GM23338 (cell line): ENCODE measurements around the gene SERTAD1. TPM values are rescaled to one million over a fixed set of nuclear protein-coding genes. Genes with fewer than 3 reads are reported as not detected.

ENCODE experiments used
- ATAC-seq: fragments of 200-7000 bp; cut with Tn5 transposase; 3 replicates; pipeline ENCODE4 v1.9.1; 2020
- DNase-seq: peaks from one replicate; pipeline ENCODE4 v3.0.0-alpha.2; 2015; ENCODE audit warnings: low spot score
- H2AFZ ChIP-seq: fragments of 200-600 bp; sonication (generic); 2 replicates; pipeline ENCODE4 v1.8.0; 2016; ENCODE audit warnings: antibody characterized with exemption, mild to moderate bottlenecking, moderate library complexity
- H3F3A ChIP-seq: fragments of 200-600 bp; sonication (generic); replicated peaks from 2 replicates; pipeline ENCODE4 v1.8.0; 2017; ENCODE audit warnings: antibody characterized with exemption, mixed run types, low read depth
- H3K27ac ChIP-seq: fragments of 200-600 bp; sonication (generic); 2 replicates; pipeline ENCODE4 v1.6.1; 2016; ENCODE audit warnings: low read depth
- H3K27me3 ChIP-seq: fragments of 200-600 bp; sonication (generic); 2 replicates; pipeline ENCODE4 v1.8.0; 2016; ENCODE audit warnings: mild to moderate bottlenecking, mixed run types, moderate library complexity; ENCODE audit not compliant: insufficient read depth
- H3K36me3 ChIP-seq: fragments of 200-600 bp; sonication (generic); 2 replicates; pipeline ENCODE4 v1.8.0; 2016; ENCODE audit warnings: mild to moderate bottlenecking; ENCODE audit not compliant: insufficient read depth
- H3K4me1 ChIP-seq: fragments of 200-600 bp; sonication (generic); 2 replicates; pipeline ENCODE4 v1.8.0; 2016; ENCODE audit warnings: mild to moderate bottlenecking, moderate library complexity; ENCODE audit not compliant: insufficient read depth
- H3K4me2 ChIP-seq: fragments of 200-600 bp; sonication (generic); 2 replicates; pipeline ENCODE4 v1.7.1; 2017; ENCODE audit warnings: mixed run types
- H3K4me3 ChIP-seq: fragments of 200-600 bp; sonication (generic); 2 replicates; pipeline ENCODE4 v1.6.1; 2016; ENCODE audit warnings: mixed run types
- H3K79me2 ChIP-seq: fragments of 200-600 bp; sonication (generic); replicated peaks from 2 replicates; pipeline ENCODE4 v1.8.0; 2017; ENCODE audit warnings: mild to moderate bottlenecking; ENCODE audit not compliant: insufficient read depth
- H3K9me2 ChIP-seq: fragments of 200-600 bp; sonication (generic); 2 replicates; pipeline ENCODE4 v1.8.0; 2017; ENCODE audit not compliant: insufficient read depth
- H4K20me1 ChIP-seq: fragments of 200-600 bp; sonication (generic); replicated peaks from 2 replicates; pipeline ENCODE4 v1.8.0; 2017; ENCODE audit warnings: mild to moderate bottlenecking; ENCODE audit not compliant: insufficient read depth
- H3K27ac Mint-ChIP-seq: 2 replicates; pipeline ENCODE4 v1.8.0; 2020; ENCODE audit warnings: inconsistent platforms, mild to moderate bottlenecking, moderate library complexity, mixed read lengths
- H3K27me3 Mint-ChIP-seq: 3 replicates; pipeline ENCODE4 v1.8.0; 2022; ENCODE audit warnings: low read depth, mild to moderate bottlenecking, moderate library complexity, mixed read lengths, inconsistent platforms; ENCODE audit not compliant: insufficient read depth, poor library complexity
- H3K36me3 Mint-ChIP-seq: 3 replicates; pipeline ENCODE4 v1.8.0; 2021; ENCODE audit warnings: low read depth, mild to moderate bottlenecking, inconsistent platforms, moderate library complexity, mixed read lengths
- H3K4me1 Mint-ChIP-seq: 3 replicates; pipeline ENCODE4 v1.8.0; 2020; ENCODE audit warnings: mild to moderate bottlenecking, inconsistent platforms, mixed read lengths
- H3K4me3 Mint-ChIP-seq: 3 replicates; pipeline ENCODE4 v1.8.0; 2021; ENCODE audit warnings: moderate library complexity, mild to moderate bottlenecking, inconsistent platforms, mixed read lengths
- H3K9me3 Mint-ChIP-seq: 3 replicates; pipeline ENCODE4 v1.8.0; 2020; ENCODE audit warnings: moderate library complexity, mild to moderate bottlenecking, inconsistent platforms, mixed read lengths
- CREB1 ChIP-seq: fragments of 250-450 bp; sonication (Bioruptor Pico); IDR thresholded peaks from 2 replicates; pipeline ENCODE4 v1.5.0; 2020; ENCODE audit warnings: low read depth, mild to moderate bottlenecking, moderate library complexity
- EZH2 ChIP-seq: fragments of 200-600 bp; sonication (generic); IDR thresholded peaks from one replicate; pipeline ENCODE4 v1.8.0; 2017; ENCODE audit warnings: antibody characterized with exemption, mild to moderate bottlenecking, low read depth; ENCODE audit not compliant: unreplicated experiment
- EZH2phosphoT487 ChIP-seq: fragments of 200-600 bp; sonication (generic); IDR thresholded peaks from one replicate; pipeline ENCODE4 v1.8.1; 2018; ENCODE audit warnings: antibody characterized with exemption; ENCODE audit not compliant: unreplicated experiment
- JUNB ChIP-seq: IDR thresholded peaks from one replicate; pipeline ENCODE4 v1.6.1; 2016; ENCODE audit warnings: antibody characterized with exemption; ENCODE audit not compliant: unreplicated experiment
- NANOG ChIP-seq: IDR thresholded peaks from 2 replicates; pipeline ENCODE4 v1.6.1; 2016; ENCODE audit warnings: antibody characterized with exemption, borderline replicate concordance
- POLR2AphosphoS5 ChIP-seq: IDR thresholded peaks from 2 replicates; pipeline ENCODE4 v1.6.1; 2016; ENCODE audit warnings: antibody characterized with exemption, low read depth
- STAT1 ChIP-seq: IDR thresholded peaks from one replicate; pipeline ENCODE4 v1.6.1; 2016; ENCODE audit warnings: antibody characterized with exemption; ENCODE audit not compliant: unreplicated experiment
- ZNF114 ChIP-seq: fragments of 250-450 bp; sonication (Bioruptor Pico); IDR thresholded peaks from 2 replicates; pipeline ENCODE4 v1.5.0; 2020; ENCODE audit warnings: mild to moderate bottlenecking, moderate library complexity
- ZNF331 ChIP-seq: fragments of 250-450 bp; sonication (Bioruptor Pico); IDR thresholded peaks from 2 replicates; pipeline ENCODE4 v1.5.0; 2020; ENCODE audit warnings: low read depth, mild to moderate bottlenecking, moderate library complexity
- polyA plus RNA-seq: library from polyadenylated mRNA; unstranded; fragments of >200 nt; fragmentation: Nextera tagmentation; extraction: Ambion mirVana; gene quantifications from 2 replicates; pipeline ENCODE4 v1.2.1, GENCODE V29; 2016
- total RNA-seq: library from RNA; depleted of rRNA; stranded (reverse); fragments of >200 nt; shearing (Covaris generic); gene quantifications from 2 replicates; pipeline ENCODE4 v1.2.3, GENCODE V29; 2014
- TF ChIP-seq, protein P1 (sequence below): fragments of 250-450 bp; sonication (Bioruptor Pico); IDR thresholded peaks from 2 replicates; pipeline ENCODE4 v1.5.0; 2020; ENCODE audit warnings: mild to moderate bottlenecking, moderate library complexity
- TF ChIP-seq, protein P2 (sequence below): IDR thresholded peaks from 2 replicates; pipeline ENCODE4 v1.6.1; 2016; ENCODE audit warnings: antibody characterized with exemption
- TF ChIP-seq, protein P3 (sequence below), 2 experiments: fragments of 200-600 bp in 1 of 2; sonication (generic) in 1 of 2; conservative IDR thresholded peaks; 2 replicates each; pipeline versions ENCODE4 v1.5.1 to v1.6.1; 2016 to 2017; ENCODE audit warnings: antibody characterized with exemption in 2 of 2, low read depth in 2 of 2, mild to moderate bottlenecking in 2 of 2, moderate library complexity in 1 of 2
- TF ChIP-seq, protein P4 (sequence below): IDR thresholded peaks from one replicate; pipeline ENCODE4 v1.6.1; 2018; ENCODE audit warnings: antibody characterized with exemption; ENCODE audit not compliant: unreplicated experiment

The SERTAD1 gene
- total and polyA plus RNA-seq, 2 experiments from 2014 or later: 4.6 to 9.1 TPM

DNA sequence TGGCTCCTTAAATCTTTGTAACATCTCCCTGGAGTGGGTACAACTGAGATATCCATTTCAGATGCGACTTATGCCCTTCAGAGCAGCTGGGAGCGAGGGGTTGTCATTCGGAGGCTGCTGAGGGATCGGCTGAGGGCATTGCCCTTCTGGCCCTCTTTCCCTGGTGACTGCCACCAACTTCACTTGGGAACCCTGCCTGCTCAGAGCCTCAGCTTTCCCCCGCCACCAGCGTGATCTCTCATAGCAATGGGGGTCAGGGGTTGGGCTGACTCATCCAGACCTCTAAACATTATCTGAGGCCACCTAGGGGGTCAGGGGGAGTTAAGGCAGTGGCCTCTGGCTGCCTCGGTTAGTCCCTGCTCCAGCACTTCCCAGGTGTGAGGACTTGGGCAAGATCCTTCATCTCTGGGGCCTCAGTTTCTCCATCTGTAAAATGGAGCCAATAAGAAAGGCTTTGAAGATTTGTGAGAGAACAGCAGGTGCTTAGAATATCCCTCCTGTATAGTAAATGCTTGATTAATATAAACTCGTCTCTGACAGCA, 13.8 kb downstream of the SERTAD1 start:
- H3K4me3 ChIP-seq: no peak overlapping the region
- H3K27ac Mint-ChIP-seq: no peak overlapping the region
- peaks cover 33% of the 10 kb centered on the region for H3K4me1 Mint-ChIP-seq
- 0 out of 2 replicates have a peak, but pooled peaks cover 3% of the 10 kb centered on the region for H3F3A ChIP-seq
- TF ChIP-seq, protein P1, sequence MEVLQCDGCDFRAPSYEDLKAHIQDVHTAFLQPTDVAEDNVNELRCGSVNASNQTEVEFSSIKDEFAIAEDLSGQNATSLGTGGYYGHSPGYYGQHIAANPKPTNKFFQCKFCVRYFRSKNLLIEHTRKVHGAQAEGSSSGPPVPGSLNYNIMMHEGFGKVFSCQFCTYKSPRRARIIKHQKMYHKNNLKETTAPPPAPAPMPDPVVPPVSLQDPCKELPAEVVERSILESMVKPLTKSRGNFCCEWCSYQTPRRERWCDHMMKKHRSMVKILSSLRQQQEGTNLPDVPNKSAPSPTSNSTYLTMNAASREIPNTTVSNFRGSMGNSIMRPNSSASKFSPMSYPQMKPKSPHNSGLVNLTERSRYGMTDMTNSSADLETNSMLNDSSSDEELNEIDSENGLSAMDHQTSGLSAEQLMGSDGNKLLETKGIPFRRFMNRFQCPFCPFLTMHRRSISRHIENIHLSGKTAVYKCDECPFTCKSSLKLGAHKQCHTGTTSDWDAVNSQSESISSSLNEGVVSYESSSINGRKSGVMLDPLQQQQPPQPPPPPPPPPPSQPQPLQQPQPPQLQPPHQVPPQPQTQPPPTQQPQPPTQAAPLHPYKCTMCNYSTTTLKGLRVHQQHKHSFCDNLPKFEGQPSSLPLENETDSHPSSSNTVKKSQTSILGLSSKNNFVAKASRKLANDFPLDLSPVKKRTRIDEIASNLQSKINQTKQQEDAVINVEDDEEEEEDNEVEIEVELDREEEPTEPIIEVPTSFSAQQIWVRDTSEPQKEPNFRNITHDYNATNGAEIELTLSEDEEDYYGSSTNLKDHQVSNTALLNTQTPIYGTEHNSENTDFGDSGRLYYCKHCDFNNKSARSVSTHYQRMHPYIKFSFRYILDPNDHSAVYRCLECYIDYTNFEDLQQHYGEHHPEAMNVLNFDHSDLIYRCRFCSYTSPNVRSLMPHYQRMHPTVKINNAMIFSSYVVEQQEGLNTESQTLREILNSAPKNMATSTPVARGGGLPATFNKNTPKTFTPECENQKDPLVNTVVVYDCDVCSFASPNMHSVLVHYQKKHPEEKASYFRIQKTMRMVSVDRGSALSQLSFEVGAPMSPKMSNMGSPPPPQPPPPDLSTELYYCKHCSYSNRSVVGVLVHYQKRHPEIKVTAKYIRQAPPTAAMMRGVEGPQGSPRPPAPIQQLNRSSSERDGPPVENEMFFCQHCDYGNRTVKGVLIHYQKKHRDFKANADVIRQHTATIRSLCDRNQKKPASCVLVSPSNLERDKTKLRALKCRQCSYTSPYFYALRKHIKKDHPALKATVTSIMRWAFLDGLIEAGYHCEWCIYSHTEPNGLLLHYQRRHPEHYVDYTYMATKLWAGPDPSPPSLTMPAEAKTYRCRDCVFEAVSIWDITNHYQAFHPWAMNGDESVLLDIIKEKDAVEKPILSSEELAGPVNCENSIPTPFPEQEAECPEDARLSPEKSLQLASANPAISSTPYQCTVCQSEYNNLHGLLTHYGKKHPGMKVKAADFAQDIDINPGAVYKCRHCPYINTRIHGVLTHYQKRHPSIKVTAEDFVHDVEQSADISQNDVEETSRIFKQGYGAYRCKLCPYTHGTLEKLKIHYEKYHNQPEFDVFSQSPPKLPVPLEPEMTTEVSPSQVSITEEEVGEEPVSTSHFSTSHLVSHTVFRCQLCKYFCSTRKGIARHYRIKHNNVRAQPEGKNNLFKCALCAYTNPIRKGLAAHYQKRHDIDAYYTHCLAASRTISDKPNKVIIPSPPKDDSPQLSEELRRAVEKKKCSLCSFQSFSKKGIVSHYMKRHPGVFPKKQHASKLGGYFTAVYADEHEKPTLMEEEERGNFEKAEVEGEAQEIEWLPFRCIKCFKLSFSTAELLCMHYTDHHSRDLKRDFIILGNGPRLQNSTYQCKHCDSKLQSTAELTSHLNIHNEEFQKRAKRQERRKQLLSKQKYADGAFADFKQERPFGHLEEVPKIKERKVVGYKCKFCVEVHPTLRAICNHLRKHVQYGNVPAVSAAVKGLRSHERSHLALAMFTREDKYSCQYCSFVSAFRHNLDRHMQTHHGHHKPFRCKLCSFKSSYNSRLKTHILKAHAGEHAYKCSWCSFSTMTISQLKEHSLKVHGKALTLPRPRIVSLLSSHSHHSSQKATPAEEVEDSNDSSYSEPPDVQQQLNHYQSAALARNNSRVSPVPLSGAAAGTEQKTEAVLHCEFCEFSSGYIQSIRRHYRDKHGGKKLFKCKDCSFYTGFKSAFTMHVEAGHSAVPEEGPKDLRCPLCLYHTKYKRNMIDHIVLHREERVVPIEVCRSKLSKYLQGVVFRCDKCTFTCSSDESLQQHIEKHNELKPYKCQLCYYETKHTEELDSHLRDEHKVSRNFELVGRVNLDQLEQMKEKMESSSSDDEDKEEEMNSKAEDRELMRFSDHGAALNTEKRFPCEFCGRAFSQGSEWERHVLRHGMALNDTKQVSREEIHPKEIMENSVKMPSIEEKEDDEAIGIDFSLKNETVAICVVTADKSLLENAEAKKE: no peak
- TF ChIP-seq, protein P2, sequence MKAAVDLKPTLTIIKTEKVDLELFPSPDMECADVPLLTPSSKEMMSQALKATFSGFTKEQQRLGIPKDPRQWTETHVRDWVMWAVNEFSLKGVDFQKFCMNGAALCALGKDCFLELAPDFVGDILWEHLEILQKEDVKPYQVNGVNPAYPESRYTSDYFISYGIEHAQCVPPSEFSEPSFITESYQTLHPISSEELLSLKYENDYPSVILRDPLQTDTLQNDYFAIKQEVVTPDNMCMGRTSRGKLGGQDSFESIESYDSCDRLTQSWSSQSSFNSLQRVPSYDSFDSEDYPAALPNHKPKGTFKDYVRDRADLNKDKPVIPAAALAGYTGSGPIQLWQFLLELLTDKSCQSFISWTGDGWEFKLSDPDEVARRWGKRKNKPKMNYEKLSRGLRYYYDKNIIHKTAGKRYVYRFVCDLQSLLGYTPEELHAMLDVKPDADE: no peak
- TF ChIP-seq, protein P3, sequence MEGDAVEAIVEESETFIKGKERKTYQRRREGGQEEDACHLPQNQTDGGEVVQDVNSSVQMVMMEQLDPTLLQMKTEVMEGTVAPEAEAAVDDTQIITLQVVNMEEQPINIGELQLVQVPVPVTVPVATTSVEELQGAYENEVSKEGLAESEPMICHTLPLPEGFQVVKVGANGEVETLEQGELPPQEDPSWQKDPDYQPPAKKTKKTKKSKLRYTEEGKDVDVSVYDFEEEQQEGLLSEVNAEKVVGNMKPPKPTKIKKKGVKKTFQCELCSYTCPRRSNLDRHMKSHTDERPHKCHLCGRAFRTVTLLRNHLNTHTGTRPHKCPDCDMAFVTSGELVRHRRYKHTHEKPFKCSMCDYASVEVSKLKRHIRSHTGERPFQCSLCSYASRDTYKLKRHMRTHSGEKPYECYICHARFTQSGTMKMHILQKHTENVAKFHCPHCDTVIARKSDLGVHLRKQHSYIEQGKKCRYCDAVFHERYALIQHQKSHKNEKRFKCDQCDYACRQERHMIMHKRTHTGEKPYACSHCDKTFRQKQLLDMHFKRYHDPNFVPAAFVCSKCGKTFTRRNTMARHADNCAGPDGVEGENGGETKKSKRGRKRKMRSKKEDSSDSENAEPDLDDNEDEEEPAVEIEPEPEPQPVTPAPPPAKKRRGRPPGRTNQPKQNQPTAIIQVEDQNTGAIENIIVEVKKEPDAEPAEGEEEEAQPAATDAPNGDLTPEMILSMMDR (conservative IDR thresholded peaks at IDR 0.05; ENCODE audit: low read depth in 2 of 2): no peak
- TF ChIP-seq ZNF114 (CRISPR knock-in tag) (no peak), ZNF331 (CRISPR knock-in tag) (no peak), JUNB (no peak), CREB1 (CRISPR knock-in tag) (no peak), NANOG (no peak), EZH2 (no peak), EZH2phosphoT487 (no peak), STAT1 (no peak), POLR2AphosphoS5 (no peak)
- TF ChIP-seq, protein P4, sequence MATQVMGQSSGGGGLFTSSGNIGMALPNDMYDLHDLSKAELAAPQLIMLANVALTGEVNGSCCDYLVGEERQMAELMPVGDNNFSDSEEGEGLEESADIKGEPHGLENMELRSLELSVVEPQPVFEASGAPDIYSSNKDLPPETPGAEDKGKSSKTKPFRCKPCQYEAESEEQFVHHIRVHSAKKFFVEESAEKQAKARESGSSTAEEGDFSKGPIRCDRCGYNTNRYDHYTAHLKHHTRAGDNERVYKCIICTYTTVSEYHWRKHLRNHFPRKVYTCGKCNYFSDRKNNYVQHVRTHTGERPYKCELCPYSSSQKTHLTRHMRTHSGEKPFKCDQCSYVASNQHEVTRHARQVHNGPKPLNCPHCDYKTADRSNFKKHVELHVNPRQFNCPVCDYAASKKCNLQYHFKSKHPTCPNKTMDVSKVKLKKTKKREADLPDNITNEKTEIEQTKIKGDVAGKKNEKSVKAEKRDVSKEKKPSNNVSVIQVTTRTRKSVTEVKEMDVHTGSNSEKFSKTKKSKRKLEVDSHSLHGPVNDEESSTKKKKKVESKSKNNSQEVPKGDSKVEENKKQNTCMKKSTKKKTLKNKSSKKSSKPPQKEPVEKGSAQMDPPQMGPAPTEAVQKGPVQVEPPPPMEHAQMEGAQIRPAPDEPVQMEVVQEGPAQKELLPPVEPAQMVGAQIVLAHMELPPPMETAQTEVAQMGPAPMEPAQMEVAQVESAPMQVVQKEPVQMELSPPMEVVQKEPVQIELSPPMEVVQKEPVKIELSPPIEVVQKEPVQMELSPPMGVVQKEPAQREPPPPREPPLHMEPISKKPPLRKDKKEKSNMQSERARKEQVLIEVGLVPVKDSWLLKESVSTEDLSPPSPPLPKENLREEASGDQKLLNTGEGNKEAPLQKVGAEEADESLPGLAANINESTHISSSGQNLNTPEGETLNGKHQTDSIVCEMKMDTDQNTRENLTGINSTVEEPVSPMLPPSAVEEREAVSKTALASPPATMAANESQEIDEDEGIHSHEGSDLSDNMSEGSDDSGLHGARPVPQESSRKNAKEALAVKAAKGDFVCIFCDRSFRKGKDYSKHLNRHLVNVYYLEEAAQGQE: no peak
- H3K9me3 Mint-ChIP-seq: no peaks in the 10 kb centered on the region
- H3K27me3 Mint-ChIP-seq: peaks cover 4% of the 10 kb centered on the region
- ATAC-seq: no peak
- H3K9me2 ChIP-seq: no peaks in the 10 kb centered on the region
- no peak overlapping the region for H3K27ac ChIP-seq
- H2AFZ ChIP-seq: no peak overlapping the region
- DNase-seq: no peak
- H4K20me1 ChIP-seq: no peaks in the 10 kb centered on the region
- H3K4me1 ChIP-seq: peaks cover 25% of the 10 kb centered on the region
- H3K4me2 ChIP-seq: no peak overlapping the region
- no peaks in the 10 kb centered on the region for H3K27me3 ChIP-seq
- no peaks in the 10 kb centered on the region for H3K36me3 ChIP-seq
- H3K36me3 Mint-ChIP-seq: no peaks in the 10 kb centered on the region
- H3K79me2 ChIP-seq: no peaks in the 10 kb centered on the region
- no peak overlapping the region; the same call in 2 of the 3 replicates for H3K4me3 Mint-ChIP-seq
